HG02798 (cell line): ENCODE results near the gene COBL.

ENCODE experiments used
- ATAC-seq: cut with Tn5 transposase; IDR thresholded peaks from one replicate; pipeline ENCODE4 v1.9.1; 2021; ENCODE audit warnings: mild to moderate bottlenecking; ENCODE audit not compliant: unreplicated experiment, poor library complexity

COBL gene

DNA sequence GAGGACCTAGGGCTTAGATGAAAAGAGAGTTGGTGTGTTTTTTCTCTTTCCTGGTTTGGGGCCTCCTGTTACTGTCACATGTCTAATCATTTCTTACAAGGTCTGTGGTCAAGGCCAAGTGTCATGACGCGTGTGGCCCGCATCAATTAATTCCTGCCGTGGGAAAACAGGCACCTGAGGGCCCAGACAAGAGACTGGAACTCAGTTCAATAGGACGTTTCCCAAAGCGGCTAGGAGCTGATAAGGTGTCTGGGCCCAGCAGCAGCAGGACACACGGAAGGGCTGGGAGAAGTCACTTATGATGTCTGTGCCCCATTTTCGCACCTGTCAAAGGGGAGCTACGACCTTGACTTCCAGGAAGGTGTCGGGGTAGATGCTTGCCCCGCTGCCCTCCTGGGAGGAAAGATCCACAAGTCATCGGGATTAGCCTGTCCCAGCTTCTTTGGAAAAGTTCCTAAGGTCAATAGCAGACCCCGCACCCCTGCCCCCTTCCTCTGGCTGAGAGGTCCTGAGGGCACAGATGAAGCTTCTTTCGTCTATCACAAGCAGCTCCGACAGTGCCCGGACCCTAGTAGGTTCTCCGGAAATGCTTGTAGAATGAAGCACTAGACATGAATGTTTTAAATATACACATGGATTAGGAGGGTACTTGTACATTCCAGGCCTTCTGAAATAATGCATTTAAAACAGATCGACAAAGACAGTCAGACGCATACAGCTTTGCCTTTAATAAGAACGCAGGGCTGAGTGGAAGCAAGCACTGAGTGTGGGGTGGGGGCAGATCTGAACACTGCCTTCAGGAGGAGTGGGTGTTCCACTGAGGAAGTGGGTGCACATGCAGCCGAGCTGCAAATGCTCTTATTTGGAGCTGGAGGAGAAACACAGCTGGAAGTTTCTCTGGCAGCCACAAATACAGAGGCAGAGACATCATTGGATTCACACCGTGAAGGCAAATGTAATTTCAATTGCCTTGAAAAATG lies 296.4 kb downstream of the COBL start:
- ATAC-seq = no peak

GRCh38 chr7:51019191-51019844 lies 297.3 kb downstream of the COBL start:
- no peak for ATAC-seq

- no peak for ATAC-seq
Measured at GRCh38 chr7:51017576-51018535, 298.8 kb downstream of the COBL start.

DNA sequence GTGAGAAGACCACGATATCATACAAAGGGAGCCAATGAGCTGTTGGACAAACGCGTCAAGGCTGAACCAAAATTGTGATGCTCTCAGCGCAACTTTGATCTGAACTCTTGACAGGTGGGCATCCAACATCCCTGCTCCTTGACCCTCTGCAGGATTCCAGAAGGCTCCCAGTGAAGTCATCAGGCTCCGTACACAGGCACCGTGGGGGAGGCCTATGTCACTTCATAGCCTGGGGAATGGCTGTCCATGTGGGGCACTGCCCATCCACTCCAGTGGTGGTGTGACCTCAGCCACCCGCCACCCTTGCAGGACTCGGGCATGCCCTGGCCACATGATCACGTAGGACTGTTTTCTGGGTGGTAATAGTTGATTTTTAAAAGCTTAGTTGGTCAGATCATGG lies 300.1 kb downstream of the COBL start:
- no peak for ATAC-seq

GRCh38 chr7:51015581-51015980 lies 301.0 kb downstream of the COBL start:
- no peak for ATAC-seq

- no peak for ATAC-seq
Measured at GRCh38 chr7:51014811-51015210, 301.8 kb downstream of the COBL start.

- no peak for ATAC-seq
Measured at GRCh38 chr7:51013861-51014511, 302.6 kb downstream of the COBL start.

DNA sequence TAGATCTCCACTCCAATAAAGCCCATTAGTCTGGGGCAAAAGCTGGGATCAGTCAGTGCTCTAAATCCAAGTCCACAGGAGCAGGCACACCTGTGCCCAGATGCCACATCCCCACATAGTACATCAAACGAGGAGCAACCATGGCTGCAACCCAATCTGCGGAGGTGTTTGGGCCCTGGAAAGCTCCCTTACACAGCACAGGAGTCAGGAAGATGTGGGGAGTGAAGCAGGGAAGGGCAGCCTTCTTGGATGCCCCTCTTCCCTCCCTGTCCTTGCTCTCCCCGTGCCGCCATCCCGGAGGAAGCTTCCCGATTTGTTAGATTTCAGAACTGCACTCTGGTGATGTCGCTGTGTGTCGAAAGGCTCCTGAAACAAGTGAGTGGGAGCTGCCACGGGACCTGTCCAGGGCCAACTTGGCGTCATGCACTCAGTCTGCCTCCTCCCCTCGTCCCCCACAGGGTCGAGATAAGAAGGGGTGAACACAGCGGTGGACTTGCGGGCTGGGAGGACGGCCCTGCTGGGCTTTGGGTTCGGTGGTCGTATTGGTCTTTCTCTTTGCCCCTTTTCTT lies 303.3 kb downstream of the COBL start:
- ATAC-seq = no peak

- ATAC-seq = no peak
Measured at GRCh38 chr7:51012569-51013217, 303.9 kb downstream of the COBL start.

- ATAC-seq = no peak
Measured at GRCh38 chr7:51011710-51012350, 304.8 kb downstream of the COBL start.

DNA sequence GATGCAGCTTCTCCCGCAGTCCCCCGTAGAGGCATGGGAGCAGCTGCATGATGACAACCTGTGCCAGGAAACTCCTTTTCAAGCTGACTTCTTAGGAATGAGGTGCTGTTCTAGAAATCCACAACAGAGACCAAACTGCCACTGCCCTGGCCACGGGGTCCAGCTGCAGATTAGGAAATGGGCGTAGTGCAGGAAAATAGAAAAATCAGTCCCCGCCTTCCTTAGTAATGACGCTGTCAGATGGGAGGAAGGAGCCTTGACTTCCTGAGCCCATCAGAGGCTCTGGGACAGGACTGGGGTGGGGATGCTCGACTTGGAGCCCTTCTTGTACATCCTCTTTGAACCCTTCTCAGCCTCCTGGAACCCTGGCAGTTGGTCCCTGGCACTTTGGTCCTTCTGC lies 306.1 kb downstream of the COBL start:
- ATAC-seq = no peak

DNA sequence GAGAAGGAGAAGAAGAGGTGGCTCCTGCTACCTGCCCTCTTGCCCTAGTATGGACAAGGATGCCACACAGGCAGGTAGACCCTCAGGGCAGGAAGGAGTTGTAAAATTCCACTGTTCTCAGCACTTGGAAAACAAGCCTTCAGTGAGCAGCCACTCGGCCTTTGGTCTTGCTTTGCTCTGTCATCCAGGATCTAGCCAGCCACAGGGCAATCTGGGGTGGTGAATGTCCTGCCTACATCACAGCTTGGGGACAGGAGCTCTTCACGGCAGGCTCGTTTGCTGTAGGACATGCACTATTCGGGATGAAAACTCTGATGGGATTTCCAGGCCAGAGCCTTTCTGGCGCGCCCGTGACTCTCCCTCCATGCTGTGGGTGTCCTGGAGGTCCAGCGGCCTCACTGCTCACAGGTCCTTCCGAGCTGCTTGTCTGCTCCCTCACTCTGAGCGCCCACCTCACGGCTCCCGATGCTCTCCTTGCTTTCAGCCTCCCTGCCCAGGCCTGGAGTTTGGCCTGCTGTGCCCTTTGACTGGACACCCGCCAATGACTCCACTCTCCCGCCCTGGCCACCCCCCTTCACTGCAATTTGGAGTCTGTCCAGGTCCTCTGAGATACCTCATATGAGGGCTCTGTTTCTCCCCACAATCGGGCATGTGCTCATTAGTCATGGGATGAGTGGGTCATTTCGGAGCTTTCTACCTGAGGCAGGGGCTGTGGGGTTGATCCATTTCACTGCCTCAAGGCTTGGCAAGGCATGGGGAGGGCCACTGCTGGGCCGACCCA lies 306.7 kb downstream of the COBL start:
- no peak for ATAC-seq

DNA sequence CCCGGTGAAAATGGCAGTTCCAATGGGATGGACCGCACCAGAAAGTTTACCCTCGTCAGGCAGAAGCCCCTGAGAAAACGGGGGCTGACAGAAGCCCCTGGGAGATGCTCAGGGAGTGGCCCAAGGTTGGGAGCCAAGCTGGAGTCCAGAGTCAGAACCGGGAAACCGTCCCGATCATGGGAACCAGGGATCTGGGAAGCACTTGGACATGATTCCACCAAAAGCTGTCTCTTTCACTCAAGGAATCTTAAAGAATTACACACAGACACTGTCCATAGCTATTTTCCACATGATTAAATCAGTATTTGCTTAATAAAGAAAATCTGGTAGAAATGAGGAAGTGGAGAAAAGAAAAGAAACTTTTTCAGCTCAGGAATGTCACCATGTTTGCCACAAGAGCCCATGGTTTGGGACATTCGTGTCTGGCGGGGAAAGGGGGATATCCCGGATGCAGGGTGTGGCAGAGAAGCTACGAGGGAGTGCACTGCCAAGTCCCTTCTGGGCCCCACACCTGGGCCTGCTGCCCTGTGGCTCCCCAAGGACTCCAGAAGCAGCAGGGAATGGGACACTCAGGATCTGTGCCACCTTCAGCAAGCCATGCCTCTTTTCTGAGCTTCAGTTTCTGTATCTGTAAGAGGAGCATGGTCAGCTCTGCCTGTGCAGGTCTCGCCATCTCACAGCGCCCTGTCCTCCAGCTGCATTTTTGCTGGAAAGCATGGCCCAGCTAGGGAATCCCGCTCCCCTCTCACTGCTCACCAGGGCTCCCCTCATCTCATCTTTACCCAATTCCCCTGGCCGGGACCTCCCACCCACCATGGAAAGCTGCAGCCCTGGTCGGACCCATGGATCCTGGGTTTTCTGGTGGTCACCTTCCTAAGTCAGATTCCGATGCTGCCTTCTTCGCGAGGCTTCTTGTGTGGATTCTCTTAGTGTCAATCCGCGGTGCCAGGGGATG lies 308.8 kb downstream of the COBL start:
- ATAC-seq = no peak

DNA sequence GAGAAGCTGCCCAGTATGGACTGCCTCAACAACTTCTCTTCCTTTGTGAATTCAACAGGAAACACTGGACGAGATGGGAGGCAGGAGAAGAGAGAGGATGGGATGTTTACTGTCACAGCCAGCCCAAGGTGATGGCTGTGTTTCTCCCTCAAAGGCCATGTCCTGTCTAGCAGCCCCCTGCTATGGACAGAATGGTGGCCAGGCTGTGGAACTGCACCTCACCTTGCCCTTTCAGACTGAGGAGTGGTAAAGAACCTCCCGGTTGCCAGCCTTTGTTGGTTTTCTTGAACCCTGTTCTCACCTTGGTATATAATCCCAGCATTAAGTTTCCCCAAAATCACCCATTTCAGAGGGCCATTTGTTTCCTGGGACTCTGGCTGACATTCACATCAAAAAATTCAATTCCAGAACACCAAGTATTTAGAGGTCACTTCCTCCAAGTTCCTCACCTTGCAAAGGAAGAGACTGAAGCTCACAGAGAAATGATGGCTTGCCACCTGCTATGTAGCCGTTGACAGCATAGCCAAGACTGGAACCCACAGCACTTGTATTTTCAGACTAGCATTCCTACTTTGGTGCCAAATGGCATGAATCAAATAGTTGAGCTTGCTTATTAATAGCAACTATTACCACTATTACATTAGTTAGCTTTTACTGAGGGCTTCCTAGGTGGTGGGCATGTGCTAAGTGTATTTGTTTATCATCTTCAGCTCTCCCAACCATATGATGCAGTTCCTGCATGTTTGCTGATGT lies 309.9 kb downstream of the COBL start:
- no peak for ATAC-seq

- no peak for ATAC-seq
Measured at GRCh38 chr7:51005074-51005473, 311.5 kb downstream of the COBL start.

DNA sequence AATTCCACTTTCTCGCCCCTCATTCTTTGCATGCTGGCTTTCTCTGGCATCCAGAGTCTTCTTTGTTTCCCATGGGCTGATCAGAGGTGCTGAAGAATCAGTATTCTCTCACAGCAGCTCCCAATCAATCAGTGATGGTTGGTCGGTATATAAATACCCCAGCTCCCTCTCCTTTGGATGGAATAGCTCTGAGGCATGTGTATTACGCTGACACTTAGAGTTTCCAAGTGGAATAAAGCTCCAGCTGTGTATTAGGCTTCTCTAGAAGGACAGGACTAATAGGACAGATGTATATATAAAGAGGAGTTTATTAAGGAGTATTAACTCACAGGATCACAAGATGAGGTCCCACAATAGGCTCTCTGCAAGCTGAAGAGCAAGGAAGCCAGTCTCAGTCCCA lies 315.7 kb downstream of the COBL start:
- no peak for ATAC-seq
